CD8-positive, alpha-beta memory T cell (primary cell): ENCODE measurements around the gene HTR3D. TPM values are rescaled to one million over a fixed set of nuclear protein-coding genes. Genes with fewer than 3 reads are reported as not detected.

ENCODE experiments used
- CTCF ChIA-PET: fragments of 350-600 bp; sonication (Branson Sonifier 250); formaldehyde crosslinking; loops from one replicate; lab custom pipeline; 2021; ENCODE audit warnings: antibody characterized with exemption; lab: Charles Lee
- POLR2A ChIA-PET: fragments of 350-600 bp; sonication (Branson Sonifier 250); formaldehyde crosslinking; loops from one replicate; lab custom pipeline; 2021; ENCODE audit warnings: antibody characterized with exemption; lab: Charles Lee
- DNase-seq, 5 donors: peaks; one replicate each; pipeline versions ENCODE4 v3.0.0 to v3.0.0-alpha.2; 2020 to 2022; ENCODE audit warnings: mixed read lengths in 1 of 5
- H3K27ac ChIP-seq: one replicate; pipeline ENCODE4 v1.7.0; 2013; ENCODE audit warnings: low read depth, mild to moderate bottlenecking, low read length, moderate library complexity
- H3K27me3 ChIP-seq: 2 replicates; pipeline ENCODE4 v1.7.0; 2013; ENCODE audit warnings: low read length, mild to moderate bottlenecking; ENCODE audit not compliant: insufficient read depth, poor library complexity, severe bottlenecking
- H3K36me3 ChIP-seq: 2 replicates; pipeline ENCODE4 v1.7.0; 2013; ENCODE audit warnings: mild to moderate bottlenecking, low read length, moderate library complexity; ENCODE audit not compliant: insufficient read depth
- H3K4me1 ChIP-seq: 2 replicates; pipeline ENCODE4 v1.7.0; 2013; ENCODE audit warnings: mild to moderate bottlenecking, low read length, moderate library complexity; ENCODE audit not compliant: insufficient read depth
- H3K4me3 ChIP-seq: 2 replicates; pipeline ENCODE4 v1.7.0; 2013; ENCODE audit warnings: mild to moderate bottlenecking, low read length
- H3K9me3 ChIP-seq: 2 replicates; pipeline ENCODE4 v1.7.0; 2013; ENCODE audit warnings: mild to moderate bottlenecking, low read length
- H3K27ac Mint-ChIP-seq, 8 donors: one replicate each; pipeline ENCODE4 v1.8.0; 2020 to 2021; ENCODE audit warnings: mixed read lengths in 8 of 8, mild to moderate bottlenecking in 6 of 8, inconsistent platforms in 3 of 8, moderate library complexity in 3 of 8
- H3K27me3 Mint-ChIP-seq, 2 donors: one replicate each; pipeline ENCODE4 v1.8.0; 2020 to 2021; ENCODE audit warnings: mixed read lengths in 2 of 2, mild to moderate bottlenecking in 1 of 2, moderate library complexity in 1 of 2
- H3K36me3 Mint-ChIP-seq, 3 donors: one replicate each; pipeline ENCODE4 v1.8.0; 2020 to 2021; ENCODE audit warnings: mixed read lengths in 3 of 3, inconsistent platforms in 1 of 3, mild to moderate bottlenecking in 1 of 3
- H3K4me1 Mint-ChIP-seq, 3 donors: one replicate each; pipeline ENCODE4 v1.8.0; 2020 to 2021; ENCODE audit warnings: mixed read lengths in 3 of 3, inconsistent platforms in 1 of 3, mild to moderate bottlenecking in 1 of 3
- H3K4me3 Mint-ChIP-seq, 7 donors: one replicate each; pipeline ENCODE4 v1.8.0; 2020 to 2021; ENCODE audit warnings: mixed read lengths in 7 of 7, mild to moderate bottlenecking in 6 of 7, moderate library complexity in 4 of 7, inconsistent platforms in 2 of 7
- H3K9me3 Mint-ChIP-seq, 5 donors: one replicate each; pipeline ENCODE4 v1.8.0; 2020 to 2022; ENCODE audit warnings: mixed read lengths in 5 of 5, mild to moderate bottlenecking in 3 of 5, moderate library complexity in 2 of 5, inconsistent platforms in 1 of 5
- polyA plus RNA-seq: library from polyadenylated mRNA; unstranded; fragments of 300-500 nt; fragmentation: Illumina TruSeq; gene quantifications from one replicate; pipeline ENCODE4 v1.2.3, GENCODE V29; 2021
- total RNA-seq, 2 experiments: library from RNA; stranded (reverse); gene quantifications; one replicate each; pipeline ENCODE4 v1.2.3, GENCODE V29; 2021

Gene HTR3D, protein sequence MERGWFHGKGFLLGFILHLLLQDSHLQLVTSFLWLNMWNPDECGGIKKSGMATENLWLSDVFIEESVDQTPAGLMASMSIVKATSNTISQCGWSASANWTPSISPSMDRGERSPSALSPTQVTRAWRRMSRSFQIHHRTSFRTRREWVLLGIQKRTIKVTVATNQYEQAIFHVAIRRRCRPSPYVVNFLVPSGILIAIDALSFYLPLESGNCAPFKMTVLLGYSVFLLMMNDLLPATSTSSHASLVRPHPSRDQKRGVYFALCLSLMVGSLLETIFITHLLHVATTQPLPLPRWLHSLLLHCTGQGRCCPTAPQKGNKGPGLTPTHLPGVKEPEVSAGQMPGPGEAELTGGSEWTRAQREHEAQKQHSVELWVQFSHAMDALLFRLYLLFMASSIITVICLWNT
- total RNA-seq (not detected), polyA plus RNA-seq (not detected)

DNA sequence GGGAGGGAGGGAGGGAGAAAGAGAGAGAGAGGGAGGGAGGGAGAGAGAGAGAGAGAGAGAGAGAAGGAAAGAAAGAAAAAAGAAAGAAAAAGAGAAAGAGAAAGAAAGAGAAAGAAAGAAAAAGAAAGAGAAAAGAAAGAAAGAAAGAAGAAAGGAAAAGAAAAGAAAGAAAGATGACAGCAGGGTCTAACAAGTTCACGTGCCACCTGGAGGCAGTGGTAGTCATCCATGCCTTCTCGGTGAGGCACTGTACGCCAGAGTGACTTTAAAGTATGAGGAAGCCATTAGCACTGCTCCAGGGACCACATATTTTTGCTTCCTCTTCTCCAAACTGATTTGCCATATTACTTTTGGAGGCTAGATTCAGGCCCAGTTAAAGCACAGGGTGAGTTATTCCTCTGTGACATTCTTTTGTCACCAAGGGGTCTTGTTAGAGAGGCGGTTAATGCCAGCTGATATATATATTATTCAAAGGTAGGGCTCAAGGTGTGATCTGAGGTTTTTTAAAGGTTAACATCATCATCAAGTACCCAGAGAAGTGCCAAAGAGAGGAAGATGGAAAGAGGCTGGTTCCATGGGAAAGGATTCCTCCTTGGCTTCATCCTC is at the start of gene HTR3D:
Gene HTR3D (plus strand): TSS at position 556 of the 606 bp plus-strand sequence. CDS start 0 bp downstream, at position 556.
- CTCF ChIA-PET, result no interaction called here
- POLR2A ChIA-PET, result no interaction called here
- H3K4me3 Mint-ChIP-seq, result no peak within 1 kb of the TSS
- no peak for DNase-seq
- no peaks in the 10 kb centered on the region for H3K36me3 Mint-ChIP-seq
- H3K4me3 ChIP-seq, result no peak within 1 kb of the TSS
- H3K27ac Mint-ChIP-seq, result peak within 1 kb of the TSS in 1 of 8 donors; percentile 16
- H3K27me3 Mint-ChIP-seq, result peaks cover 7 to 25% of the 10 kb centered on the region in 2 donors
- no peaks in the 10 kb centered on the region for H3K4me1 Mint-ChIP-seq
- H3K9me3 Mint-ChIP-seq, result no peaks in the 10 kb centered on the region
- H3K9me3 ChIP-seq, result no peaks in the 10 kb centered on the region
- H3K27me3 ChIP-seq, result no peaks in the 10 kb centered on the region
- H3K27ac ChIP-seq, result no peak within 1 kb of the TSS
- no peaks in the 10 kb centered on the region for H3K36me3 ChIP-seq
- no peaks in the 10 kb centered on the region for H3K4me1 ChIP-seq

- no peak overlapping the region for H3K27ac ChIP-seq
- H3K4me3 ChIP-seq, result no peak overlapping the region
- no peak overlapping the region for H3K4me3 Mint-ChIP-seq
- peaks cover 3% of the 10 kb centered on the region for H3K36me3 ChIP-seq
- H3K27me3 Mint-ChIP-seq, result no peaks in the 10 kb centered on the region
- peaks cover 0 to 1% (median 0%) of the 10 kb centered on the region in 3 donors for H3K4me1 Mint-ChIP-seq
- no peaks in the 10 kb centered on the region for H3K9me3 ChIP-seq
- no peak for DNase-seq
- H3K4me1 ChIP-seq, result no peaks in the 10 kb centered on the region
- ChIA-PET POLR2A (no interaction called here), CTCF (no interaction called here)
- H3K9me3 Mint-ChIP-seq, result no peaks in the 10 kb centered on the region
- H3K27ac Mint-ChIP-seq, result no peak overlapping the region
- H3K36me3 Mint-ChIP-seq, result peaks cover under 1 to 68% (median 16%) of the 10 kb centered on the region in 3 donors
- no peaks in the 10 kb centered on the region for H3K27me3 ChIP-seq
Measured at GRCh38 chr3:183981990-183982644, 49.4 kb upstream of the HTR3D start.

DNA sequence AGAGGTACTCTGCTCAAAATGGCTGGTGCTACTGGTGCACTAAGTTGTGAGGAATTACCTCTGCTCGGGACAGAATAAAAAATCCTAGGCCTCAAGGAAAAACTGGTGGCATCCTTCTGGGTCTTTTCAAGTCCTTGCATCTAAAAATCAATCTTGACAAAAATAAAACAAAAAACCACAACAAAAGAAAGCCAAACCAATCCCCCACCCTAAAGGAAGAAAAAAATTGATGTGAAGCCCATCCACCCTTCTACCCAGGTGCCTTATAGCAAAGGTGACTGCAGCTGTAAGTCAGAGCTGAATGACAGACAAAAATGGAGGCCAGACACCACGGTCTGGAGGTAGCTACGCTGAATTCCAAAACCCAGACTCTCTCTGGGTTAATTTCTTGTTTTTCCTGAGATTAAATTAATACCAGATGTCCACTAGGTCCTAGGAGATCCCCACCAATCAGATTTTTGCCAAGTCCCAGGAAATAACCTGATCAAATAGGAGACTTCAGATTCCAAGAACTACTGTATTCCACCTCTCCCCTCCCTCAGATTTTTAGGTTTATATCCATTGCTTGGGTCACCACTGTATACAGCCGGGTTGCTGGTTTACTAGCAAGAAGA is 47.3 kb upstream of the HTR3D start:
- H3K27ac Mint-ChIP-seq, result no peak overlapping the region
- Histone ChIP-seq H3K36me3 (peaks cover 8% of the 10 kb centered on the region), H3K27me3 (no peaks in the 10 kb centered on the region), H3K4me3 (no peak overlapping the region), H3K27ac (no peak overlapping the region), H3K4me1 (no peaks in the 10 kb centered on the region), H3K9me3 (no peaks in the 10 kb centered on the region)
- H3K27me3 Mint-ChIP-seq, result no peaks in the 10 kb centered on the region
- DNase-seq, result no peak
- peaks cover 11 to 75% (median 15%) of the 10 kb centered on the region in 3 donors for H3K36me3 Mint-ChIP-seq
- ChIA-PET POLR2A (no interaction called here), CTCF (interaction anchor here (1.3 kb wide), 1 partner anchor 34 kb away, joined by 3 read pairs; the partner anchor contains the start of gene ABCC5)
- H3K9me3 Mint-ChIP-seq, result no peaks in the 10 kb centered on the region
- peaks cover 0 to 1% (median 0%) of the 10 kb centered on the region in 3 donors for H3K4me1 Mint-ChIP-seq
- H3K4me3 Mint-ChIP-seq, result no peak overlapping the region

GRCh38 chr3:183984749-183985729 is 46.5 kb upstream of the HTR3D start:
- H3K27ac ChIP-seq, result no peak overlapping the region
- no peak for DNase-seq
- peaks cover 11 to 77% (median 16%) of the 10 kb centered on the region in 3 donors for H3K36me3 Mint-ChIP-seq
- H3K36me3 ChIP-seq, result peaks cover 8% of the 10 kb centered on the region
- H3K4me3 ChIP-seq, result no peak overlapping the region
- H3K4me1 ChIP-seq, result no peaks in the 10 kb centered on the region
- CTCF ChIA-PET, result interaction anchor here (1.3 kb wide), 1 partner anchor 33 kb away, joined by 3 read pairs; the partner anchor contains the start of gene ABCC5
- H3K27me3 Mint-ChIP-seq, result no peaks in the 10 kb centered on the region
- peaks cover 0 to 1% (median 0%) of the 10 kb centered on the region in 3 donors for H3K4me1 Mint-ChIP-seq
- peak overlapping the region in 1 of 8 donors; percentile 50 for H3K27ac Mint-ChIP-seq
- POLR2A ChIA-PET, result no interaction called here
- H3K27me3 ChIP-seq, result no peaks in the 10 kb centered on the region
- H3K9me3 ChIP-seq, result no peaks in the 10 kb centered on the region
- no peak overlapping the region for H3K4me3 Mint-ChIP-seq
- H3K9me3 Mint-ChIP-seq, result no peaks in the 10 kb centered on the region

- no peaks in the 10 kb centered on the region for H3K27me3 ChIP-seq
- H3K27ac ChIP-seq, result no peak overlapping the region
- peaks cover 11 to 68% (median 19%) of the 10 kb centered on the region in 3 donors for H3K36me3 Mint-ChIP-seq
- POLR2A ChIA-PET, result no interaction called here
- no peaks in the 10 kb centered on the region for H3K9me3 ChIP-seq
- H3K4me3 ChIP-seq, result no peak overlapping the region
- H3K36me3 ChIP-seq, result peaks cover 8% of the 10 kb centered on the region
- no peaks in the 10 kb centered on the region for H3K9me3 Mint-ChIP-seq
- no peaks in the 10 kb centered on the region for H3K4me1 ChIP-seq
- peak overlapping the region in 1 of 8 donors; percentile 56 for H3K27ac Mint-ChIP-seq
- no peaks in the 10 kb centered on the region for H3K27me3 Mint-ChIP-seq
- DNase-seq, result no peak
- no peak overlapping the region for H3K4me3 Mint-ChIP-seq
- peaks cover 0 to 1% (median 0%) of the 10 kb centered on the region in 3 donors for H3K4me1 Mint-ChIP-seq
- CTCF ChIA-PET, result interaction anchor here (1.3 kb wide), 1 partner anchor 29 kb away, joined by 4 read pairs; no protein-coding TSS in a partner anchor
Measured at GRCh38 chr3:183987000-183987600, 44.4 kb upstream of the HTR3D start.

- no peaks in the 10 kb centered on the region for H3K9me3 Mint-ChIP-seq
- POLR2A ChIA-PET, result no interaction called here
Measured at GRCh38 chr3:183988216-183988790, 43.2 kb upstream of the HTR3D start.

More at GRCh38 chr3:183988216-183988790, 43.2 kb upstream of the HTR3D start:
- H3K4me1 ChIP-seq, result no peaks in the 10 kb centered on the region
- Mint-ChIP-seq H3K4me3 (no peak overlapping the region), H3K4me1 (peaks cover 0 to 1% (median 0%) of the 10 kb centered on the region in 3 donors), H3K27me3 (no peaks in the 10 kb centered on the region), H3K27ac (peak overlapping the region in 1 of 8 donors; percentile 48), H3K36me3 (peaks cover 11 to 57% (median 15%) of the 10 kb centered on the region in 3 donors)
- peak overlapping the region; percentile 27 for H3K27ac ChIP-seq
- no peak overlapping the region for H3K4me3 ChIP-seq
- no peak for DNase-seq
- H3K27me3 ChIP-seq, result no peaks in the 10 kb centered on the region
- peaks cover 8% of the 10 kb centered on the region for H3K36me3 ChIP-seq
- CTCF ChIA-PET, result interaction anchor here (1.3 kb wide), 1 partner anchor 28 kb away, joined by 4 read pairs; no protein-coding TSS in a partner anchor
- no peaks in the 10 kb centered on the region for H3K9me3 ChIP-seq
